NT2/D1 (cell line): ENCODE measurements around the gene ZNF490.
"Not testable (repeated sequence)": the region's sequence is repeated elsewhere in the genome, so short reads cannot be mapped to it uniquely, and the experiment has no call there.

ENCODE experiments used
- DNase-seq: peaks from one replicate; pipeline ENCODE4 v3.0.0-alpha.2; 2011; ENCODE audit warnings: low read depth, low spot score
- H3K27me3 ChIP-seq: 2 replicates; pipeline ENCODE4 v1.6.0; 2011; ENCODE audit warnings: mild to moderate bottlenecking; ENCODE audit not compliant: insufficient read length, insufficient read depth
- H3K36me3 ChIP-seq: 2 replicates; pipeline ENCODE4 v1.6.1; 2011; ENCODE audit warnings: mild to moderate bottlenecking, low read length, mixed read lengths; ENCODE audit not compliant: insufficient read depth, insufficient read length
- H3K4me1 ChIP-seq: 2 replicates; pipeline ENCODE4 v1.5.1; 2011; ENCODE audit not compliant: insufficient read depth, insufficient read length
- H3K4me3 ChIP-seq: 2 replicates; pipeline ENCODE4 v1.5.1; 2011; ENCODE audit warnings: low read depth; ENCODE audit not compliant: insufficient read length
- H3K9ac ChIP-seq: 2 replicates; pipeline ENCODE4 v1.6.0; 2011; ENCODE audit warnings: low read depth; ENCODE audit not compliant: insufficient read length
- H3K9me3 ChIP-seq: 2 replicates; pipeline ENCODE4 v1.5.1; 2011; ENCODE audit warnings: mild to moderate bottlenecking, low read length; ENCODE audit not compliant: insufficient read depth
- SUZ12 ChIP-seq: IDR thresholded peaks from 2 replicates; pipeline ENCODE4 v1.6.1; 2011; ENCODE audit not compliant: insufficient read length, insufficient read depth; ENCODE audit errors: extremely low read depth
- YY1 ChIP-seq: IDR thresholded peaks from 2 replicates; pipeline ENCODE4 v1.6.1; 2011; ENCODE audit not compliant: insufficient read length, insufficient read depth
- ZNF274 ChIP-seq: IDR thresholded peaks from 2 replicates; pipeline ENCODE4 v1.6.1; 2011; ENCODE audit warnings: mild to moderate bottlenecking, low read depth, low read length

ZNF490 gene

GRCh38 chr19:12596485-12596884, 14.1 kb downstream of the ZNF490 start:
- DNase-seq: no peak
- Histone ChIP-seq H3K27me3 (no peaks in the 10 kb centered on the region), H3K4me3 (peak overlapping the region; percentile 40), H3K9me3 (no peaks in the 10 kb centered on the region), H3K4me1 (peaks cover 6% of the 10 kb centered on the region), H3K9ac (peak overlapping the region; percentile 70), H3K36me3 (peaks cover 14% of the 10 kb centered on the region)
- TF ChIP-seq SUZ12 (no peak), YY1 (no peak), ZNF274 (no peak)

- H3K9ac ChIP-seq: no peak overlapping the region
- H3K4me3 ChIP-seq: no peak overlapping the region
- H3K27me3 ChIP-seq: no peaks in the 10 kb centered on the region
- H3K36me3 ChIP-seq: peaks cover 52% of the 10 kb centered on the region
- peaks cover 62% of the 10 kb centered on the region for H3K9me3 ChIP-seq
- DNase-seq: no peak
- no peak for TF ChIP-seq YY1
- peak; percentile 58 for TF ChIP-seq ZNF274
- TF ChIP-seq SUZ12: no peak
- H3K4me1 ChIP-seq: no peaks in the 10 kb centered on the region
Observed at GRCh38 chr19:12581100-12581499, 29.5 kb downstream of the ZNF490 start.

GRCh38 chr19:12580180-12580694, 30.4 kb downstream of the ZNF490 start:
- DNase-seq: no peak
- H3K9ac ChIP-seq: no peak overlapping the region
- TF ChIP-seq SUZ12 (no peak), YY1 (no peak), ZNF274 (no peak; the same call in 1 of the 2 replicates)
- peaks cover 57% of the 10 kb centered on the region for H3K36me3 ChIP-seq
- peaks cover 70% of the 10 kb centered on the region for H3K9me3 ChIP-seq
- H3K4me3 ChIP-seq: no peak overlapping the region
- no peaks in the 10 kb centered on the region for H3K27me3 ChIP-seq
- H3K4me1 ChIP-seq: no peaks in the 10 kb centered on the region

- Histone ChIP-seq H3K36me3 (peaks cover 58% of the 10 kb centered on the region), H3K9ac (no peak overlapping the region), H3K27me3 (no peaks in the 10 kb centered on the region), H3K9me3 (peaks cover 76% of the 10 kb centered on the region), H3K4me3 (no peak overlapping the region), H3K4me1 (no peaks in the 10 kb centered on the region)
- no peak for DNase-seq
- TF ChIP-seq ZNF274 (no peak), SUZ12 (no peak)
Observed at GRCh38 chr19:12578641-12579040, 32.0 kb downstream of the ZNF490 start.

- Histone ChIP-seq H3K9me3 (peaks cover 38% of the 10 kb centered on the region; the same call in 1 of the 2 replicates), H3K27me3 (no peaks in the 10 kb centered on the region), H3K36me3 (peaks cover 26% of the 10 kb centered on the region), H3K9ac (no peak overlapping the region), H3K4me1 (no peaks in the 10 kb centered on the region), H3K4me3 (no peak overlapping the region)
- no peak for DNase-seq
- no peak for TF ChIP-seq SUZ12
- no peak for TF ChIP-seq YY1
- TF ChIP-seq ZNF274: no peak
Observed at GRCh38 chr19:12574036-12574435, 36.6 kb downstream of the ZNF490 start.

- peaks cover 7% of the 10 kb centered on the region; the same call in 1 of the 2 replicates for H3K9me3 ChIP-seq
- DNase-seq: no peak
- no peaks in the 10 kb centered on the region for H3K36me3 ChIP-seq
- H3K4me3 ChIP-seq: no peak overlapping the region
- no peaks in the 10 kb centered on the region for H3K4me1 ChIP-seq
- TF ChIP-seq ZNF274: no peak
- no peak for TF ChIP-seq YY1
- no peak for TF ChIP-seq SUZ12
- H3K27me3 ChIP-seq: no peaks in the 10 kb centered on the region
- H3K9ac ChIP-seq: no peak overlapping the region
Observed at GRCh38 chr19:12567951-12568350, 42.7 kb downstream of the ZNF490 start.

- not testable (repeated sequence) for H3K4me3 ChIP-seq, H3K36me3 ChIP-seq, H3K9me3 ChIP-seq, H3K9ac ChIP-seq, H3K27me3 ChIP-seq, DNase-seq, H3K4me1 ChIP-seq
Observed at GRCh38 chr19:12566380-12566779, 44.2 kb downstream of the ZNF490 start.

GRCh38 chr19:12564016-12564664, 46.5 kb downstream of the ZNF490 start:
- Histone ChIP-seq H3K4me3 (no peak overlapping the region), H3K9ac (no peak overlapping the region), H3K36me3 (no peaks in the 10 kb centered on the region), H3K9me3 (no peaks in the 10 kb centered on the region), H3K4me1 (no peaks in the 10 kb centered on the region), H3K27me3 (no peaks in the 10 kb centered on the region)
- DNase-seq: peak; percentile 82
- TF ChIP-seq YY1 (no peak), ZNF274 (no peak), SUZ12 (no peak)
